ENCODE measurements around the gene TMC4.

TMC4 gene

DNA sequence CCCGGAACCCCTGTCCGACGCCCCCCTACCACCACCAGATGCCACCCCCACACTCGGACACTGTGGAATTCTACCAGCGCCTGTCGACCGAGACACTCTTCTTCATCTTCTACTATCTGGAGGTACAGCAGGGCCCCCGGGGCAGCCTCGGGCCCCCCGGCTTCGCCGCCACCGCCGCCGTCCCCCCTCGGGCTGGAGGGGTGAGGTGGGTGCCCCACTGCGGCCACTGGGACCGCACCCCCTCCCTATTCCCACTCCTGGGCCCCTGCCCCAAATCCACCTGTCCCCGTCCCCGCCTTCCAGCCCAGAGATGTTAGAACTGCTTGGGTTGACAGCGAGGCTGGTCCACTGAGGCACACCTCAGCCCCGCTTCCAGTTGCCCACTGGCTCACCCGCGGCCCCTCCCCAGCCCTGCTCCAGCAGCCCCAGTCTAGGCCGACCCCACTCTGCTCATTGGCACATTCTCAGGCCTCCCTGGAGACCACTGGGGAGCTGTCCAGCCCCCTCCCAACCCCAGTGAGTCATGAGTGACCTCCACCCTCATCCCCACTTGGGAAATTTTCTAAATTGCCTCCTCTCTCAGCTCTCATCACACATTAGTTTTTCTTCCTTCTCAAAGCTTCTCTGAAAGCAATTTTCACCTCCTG lies 20.0 kb downstream of the TMC4 start:
- DNase-seq: no peak

DNA sequence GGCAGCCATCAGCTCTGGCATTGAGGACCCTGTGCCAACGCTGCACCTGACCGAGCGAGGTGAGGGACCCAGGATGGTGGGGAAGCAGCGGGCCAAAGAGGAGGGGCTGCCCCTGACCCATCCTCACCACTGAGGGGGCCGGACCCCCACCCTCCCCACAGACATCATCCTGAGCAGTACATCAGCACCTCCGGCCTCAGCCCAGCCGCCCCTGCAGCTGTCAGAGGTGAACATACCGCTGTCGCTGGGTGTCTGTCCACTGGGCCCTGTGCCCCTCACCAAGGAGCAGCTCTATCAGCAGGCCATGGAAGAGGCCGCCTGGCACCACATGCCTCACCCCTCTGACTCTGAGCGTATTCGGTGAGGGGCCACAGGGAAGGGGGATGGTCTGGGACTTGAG lies 20.7 kb downstream of the TMC4 start:
- no peak for DNase-seq

DNA sequence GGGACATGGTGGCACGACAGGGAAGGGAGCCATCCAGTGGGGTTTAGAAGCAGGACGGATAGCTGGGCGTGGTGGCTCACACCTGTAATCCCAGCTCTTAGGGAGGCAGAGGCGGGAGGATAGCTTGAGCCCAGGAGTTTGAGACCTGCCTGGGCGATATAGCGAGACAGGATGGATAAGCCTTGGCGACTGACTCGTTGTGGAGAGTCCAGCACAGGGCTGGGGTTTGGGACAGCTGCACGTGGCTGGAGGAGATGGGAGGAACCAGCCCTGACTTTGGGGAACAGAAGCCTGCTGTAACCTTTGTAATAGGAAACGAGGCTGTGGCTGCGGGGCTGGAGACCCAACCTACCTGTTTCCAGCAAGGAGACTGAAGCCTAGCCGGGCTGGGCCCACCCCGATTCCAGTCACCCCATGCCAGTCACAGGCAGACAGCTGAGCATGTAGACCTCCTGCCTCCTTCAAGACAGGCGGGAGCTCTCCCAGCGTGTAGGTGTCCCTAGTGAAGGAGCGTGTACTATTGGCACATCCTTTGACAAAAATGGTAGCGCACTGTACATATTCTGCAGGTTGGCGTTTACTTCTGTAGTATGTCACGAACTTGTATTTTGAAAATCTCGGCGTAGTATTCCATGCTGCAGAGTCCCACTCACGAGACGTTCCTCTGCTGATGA lies 21.5 kb downstream of the TMC4 start:
- DNase-seq: no peak

DNA sequence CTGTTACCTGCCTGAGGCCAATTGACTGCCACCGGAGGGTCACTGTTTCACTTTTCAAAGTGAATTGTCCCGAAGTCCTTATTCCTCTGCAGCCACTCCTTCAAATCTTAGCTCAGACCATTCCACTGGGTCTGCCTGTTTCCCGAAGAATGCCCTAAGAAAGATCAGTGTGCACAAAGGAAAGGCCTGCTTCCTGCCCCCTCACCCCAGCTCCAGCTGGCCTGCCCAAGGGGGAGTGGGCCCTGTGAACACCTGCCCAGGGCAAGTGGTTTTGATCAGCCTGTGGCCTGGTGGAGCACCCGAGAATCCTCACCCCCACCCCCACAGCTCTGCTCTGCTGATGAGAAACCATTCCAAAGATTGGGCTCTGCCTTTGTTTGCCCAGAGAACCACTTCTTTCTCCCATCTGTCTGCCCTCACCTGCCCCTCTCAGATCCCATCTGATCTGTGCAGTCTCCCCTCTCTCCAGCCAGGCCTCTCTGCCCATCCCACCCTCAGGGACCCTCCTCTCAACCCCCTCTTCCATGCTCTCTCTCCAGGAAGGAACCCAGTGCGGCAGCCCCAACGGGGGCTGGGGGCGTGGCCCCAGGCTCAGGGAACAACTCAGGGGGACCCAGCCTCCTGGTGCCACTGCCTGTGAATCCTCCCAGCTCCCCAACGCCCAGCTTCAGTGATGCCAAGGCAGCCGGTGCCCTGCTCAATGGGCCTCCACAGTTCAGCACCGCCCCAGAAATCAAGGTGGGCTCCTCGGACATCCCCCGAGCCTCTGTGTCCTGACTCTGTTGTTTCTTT lies 23.7 kb downstream of the TMC4 start:
- no peak for DNase-seq

DNA sequence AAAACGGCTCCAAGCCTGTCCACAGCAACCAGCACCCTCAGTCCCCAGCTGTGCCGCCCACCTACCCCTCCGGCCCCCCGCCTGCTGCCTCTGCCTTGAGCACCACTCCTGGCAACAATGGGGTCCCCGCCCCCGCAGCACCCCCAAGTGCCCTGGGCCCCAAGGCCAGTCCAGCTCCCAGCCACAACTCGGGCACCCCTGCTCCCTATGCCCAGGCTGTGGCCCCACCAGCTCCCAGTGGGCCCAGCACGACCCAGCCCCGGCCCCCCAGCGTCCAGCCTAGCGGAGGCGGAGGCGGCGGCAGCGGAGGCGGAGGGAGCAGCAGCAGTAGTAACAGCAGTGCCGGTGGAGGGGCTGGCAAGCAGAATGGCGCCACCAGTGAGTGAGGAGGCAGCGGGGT lies 24.8 kb downstream of the TMC4 start:
- DNase-seq: no peak

DNA sequence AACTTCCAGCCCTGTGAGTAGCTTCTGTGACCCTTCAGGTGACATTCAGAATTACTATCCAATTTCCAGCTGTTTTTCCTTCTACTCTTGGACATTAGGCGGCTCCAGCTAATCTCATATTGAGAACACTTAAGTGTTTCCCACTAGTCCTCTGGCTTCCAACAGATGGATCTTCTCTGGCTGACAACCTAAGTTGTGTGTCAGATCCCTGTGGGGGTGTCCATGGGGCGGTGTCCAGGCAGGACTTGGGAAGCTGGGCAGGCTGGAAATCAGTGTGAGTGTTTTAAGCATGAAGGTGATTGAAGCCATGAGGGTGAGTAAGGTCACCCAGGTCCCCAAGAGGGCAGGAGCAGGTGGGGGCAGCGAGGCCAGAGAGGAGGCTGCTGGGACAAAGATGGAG lies 25.3 kb downstream of the TMC4 start:
- no peak for DNase-seq

DNA sequence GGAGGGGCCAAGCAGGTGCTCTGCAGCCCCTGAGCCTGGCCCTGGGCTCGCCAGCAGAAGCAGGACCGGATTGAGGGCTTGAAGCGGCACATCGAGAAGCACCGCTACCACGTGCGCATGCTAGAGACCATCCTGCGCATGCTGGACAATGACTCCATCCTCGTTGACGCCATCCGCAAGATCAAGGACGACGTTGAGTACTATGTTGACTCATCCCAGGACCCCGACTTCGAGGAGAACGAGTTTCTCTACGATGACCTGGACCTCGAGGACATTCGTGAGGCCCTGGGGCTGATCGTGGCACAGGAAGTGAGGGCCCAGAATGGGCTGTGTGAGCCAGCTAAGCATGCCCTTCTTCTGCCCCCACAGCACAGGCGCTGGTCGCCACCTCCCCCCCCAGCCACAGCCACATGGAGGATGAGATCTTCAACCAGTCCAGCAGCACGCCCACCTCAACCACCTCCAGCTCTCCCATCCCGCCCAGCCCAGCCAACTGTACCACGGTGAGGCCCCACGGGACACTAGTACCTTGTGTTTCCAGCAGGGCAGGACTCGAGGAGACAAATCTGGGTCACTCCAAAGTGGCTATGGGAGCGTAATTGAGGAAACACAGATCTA lies 27.3 kb downstream of the TMC4 start:
- DNase-seq: no peak

DNA sequence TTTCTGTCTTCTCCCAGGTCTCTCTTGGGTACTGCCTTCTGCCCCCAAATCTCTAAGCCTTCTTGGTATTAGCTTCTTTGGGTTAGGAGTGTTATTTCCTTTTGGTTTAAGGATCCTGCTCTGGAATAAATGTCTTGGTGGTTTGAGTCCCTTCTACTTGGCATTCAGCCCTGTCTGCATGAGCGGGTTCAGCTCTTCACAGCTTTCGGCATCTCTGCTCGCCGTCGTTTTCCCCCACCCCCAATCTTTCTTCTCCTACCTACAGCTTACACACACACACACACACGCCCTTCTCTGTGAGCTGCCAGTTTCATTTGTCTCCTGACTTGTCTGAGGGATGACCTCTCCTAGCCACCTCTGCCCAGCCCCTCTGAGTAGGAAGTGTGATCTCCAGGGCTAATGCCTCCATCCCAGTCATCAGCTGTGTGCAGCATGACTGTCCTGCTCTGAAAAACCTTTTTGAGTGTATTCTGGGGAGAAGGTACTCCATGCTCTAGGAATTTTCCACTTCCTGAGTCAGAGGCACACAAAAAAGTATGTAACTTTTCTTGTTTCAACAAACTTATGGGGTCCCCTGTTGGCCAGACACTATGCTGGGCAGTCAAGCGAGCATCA lies 30.7 kb downstream of the TMC4 start:
- DNase-seq: no peak

DNA sequence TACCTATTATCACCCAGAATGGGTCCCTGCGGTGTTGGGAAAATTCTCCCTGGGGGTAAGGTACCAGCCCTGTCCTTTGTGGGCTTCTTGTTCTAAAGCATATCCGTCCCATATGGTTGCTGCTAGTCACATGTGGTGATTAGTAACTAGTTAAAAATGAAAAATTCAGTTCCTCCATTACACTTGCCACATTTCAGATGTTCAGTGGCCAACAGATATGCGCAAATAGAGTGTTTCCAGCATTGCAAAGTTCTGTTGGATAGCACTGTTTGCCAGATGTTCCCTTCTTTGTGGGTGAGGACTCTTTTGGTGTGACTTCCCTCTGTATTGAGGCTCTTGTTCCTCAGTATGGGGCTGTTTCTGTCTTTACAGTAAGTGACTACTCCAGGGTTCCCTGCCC lies 31.6 kb downstream of the TMC4 start:
- DNase-seq: no peak

DNA sequence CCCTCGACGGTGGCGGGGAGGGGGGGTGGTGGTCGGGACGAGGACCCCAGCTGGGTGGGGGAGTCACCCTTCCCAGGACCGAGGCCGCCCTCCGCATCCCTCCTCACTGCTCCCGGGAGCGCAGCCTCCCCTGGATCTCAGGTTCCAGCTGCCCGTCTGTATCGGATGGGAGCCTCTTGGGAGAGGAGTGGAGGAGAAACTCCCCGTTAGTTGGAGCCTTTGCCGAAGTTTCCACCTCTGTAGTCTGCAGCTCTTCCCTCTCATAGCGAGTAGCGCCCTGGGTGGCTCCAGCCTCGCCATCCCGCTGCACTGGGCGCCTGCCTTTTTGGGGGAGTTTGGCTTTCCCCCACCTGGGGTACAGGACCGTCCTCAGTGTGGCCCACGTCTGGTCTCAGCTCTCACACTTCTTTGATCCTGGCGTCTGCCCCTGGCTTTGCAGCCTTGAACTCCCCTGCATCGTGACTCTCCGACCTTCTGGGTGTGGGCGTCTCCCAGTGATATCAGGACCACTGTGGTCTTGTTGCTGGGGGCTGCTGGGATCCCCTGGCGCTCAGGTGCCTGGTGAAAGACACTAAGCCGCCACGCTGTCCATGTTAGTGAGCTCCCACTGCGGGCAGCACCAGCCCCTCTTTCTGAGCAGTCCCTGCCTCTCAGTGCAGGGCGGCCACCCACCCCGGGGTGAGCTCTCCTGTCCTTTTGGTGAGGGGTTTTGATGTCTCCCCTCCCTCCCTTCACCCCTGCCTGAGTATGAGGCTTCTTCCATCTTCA lies 34.3 kb downstream of the TMC4 start:
- DNase-seq: no peak

DNA sequence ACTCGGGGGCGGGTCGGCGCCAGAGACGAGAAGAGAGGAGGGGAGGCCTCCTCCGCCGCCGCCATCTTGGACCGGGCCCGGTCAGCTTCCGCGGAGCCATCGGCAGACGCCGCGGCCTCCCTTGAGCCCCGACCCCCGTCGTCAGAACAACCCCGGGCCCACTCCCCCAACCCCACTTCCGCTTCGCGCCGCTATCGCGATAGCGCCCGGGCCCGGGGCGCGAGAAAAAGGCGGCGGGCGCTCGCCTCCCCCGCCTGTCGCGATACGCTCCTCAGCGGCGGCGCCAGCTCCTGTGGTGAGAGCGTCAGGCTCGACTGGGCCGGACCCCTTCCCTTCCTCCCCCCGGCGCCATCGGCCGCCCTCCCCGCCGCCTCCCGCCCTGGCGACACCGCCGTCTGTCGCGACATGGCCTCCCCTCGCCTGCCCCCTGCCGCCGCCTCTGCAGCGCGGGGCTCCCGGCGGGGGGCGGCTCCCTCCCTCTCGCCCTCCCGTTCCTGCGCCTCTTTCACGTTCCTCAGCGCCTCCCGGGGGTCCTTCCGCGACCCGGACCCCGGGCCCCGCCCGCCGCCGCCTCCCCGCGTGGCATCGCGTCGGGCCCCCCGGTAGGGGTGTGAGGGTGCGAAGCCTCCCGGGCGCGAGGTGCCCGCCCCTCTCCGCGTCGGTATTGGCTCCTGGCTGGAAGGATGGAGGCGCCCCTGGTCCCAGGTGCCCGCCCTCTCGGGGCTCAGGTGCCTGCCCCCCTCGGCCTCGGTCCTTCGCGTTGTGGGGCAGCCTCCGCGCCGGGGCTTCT lies 35.1 kb downstream of the TMC4 start, which contains the start of gene CNOT3:
Gene CNOT3 (plus strand): TSS at position 64 of the 790 bp plus-strand sequence. CDS start 5,217 bp downstream, outside the sequence.
- DNase-seq: no peak

DNA sequence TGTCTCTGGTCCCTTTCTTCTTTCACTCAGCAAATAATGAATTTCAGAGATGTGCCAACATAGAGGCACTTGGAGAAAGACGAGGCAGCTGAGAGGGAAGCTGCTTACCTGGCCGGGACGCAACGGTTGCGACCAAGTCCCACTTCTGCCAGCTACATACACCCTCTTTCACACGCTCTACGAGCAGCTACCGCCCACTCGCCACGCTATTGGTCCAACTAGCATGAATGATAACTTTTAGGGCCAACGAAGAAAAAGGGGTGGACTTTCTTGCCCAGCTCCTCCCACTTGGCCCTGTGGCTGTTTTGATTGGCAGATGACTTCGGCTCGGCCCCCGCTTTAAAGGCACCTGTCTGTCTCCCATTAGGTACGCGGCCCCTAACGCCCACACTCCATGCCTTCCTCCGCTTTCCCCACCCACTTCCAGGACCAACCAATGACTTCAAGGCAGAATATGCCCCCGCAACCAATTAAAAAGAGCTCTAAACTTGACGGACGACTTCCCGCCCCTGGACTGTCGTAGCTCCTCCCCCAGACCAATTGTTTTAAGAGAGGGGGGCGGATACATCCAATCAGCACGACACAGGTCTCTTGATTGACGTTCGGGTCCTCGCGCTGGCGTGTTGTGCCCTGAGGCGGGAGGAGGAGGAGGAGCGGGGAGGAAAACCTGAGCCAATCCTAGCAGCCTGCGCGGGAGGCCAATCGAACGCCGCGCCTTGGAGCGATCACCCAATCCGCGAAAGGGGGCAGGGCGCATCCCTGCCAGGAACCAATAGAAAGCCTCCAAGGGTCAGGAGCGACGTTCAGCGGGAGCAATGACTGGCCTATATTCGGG lies 35.9 kb downstream of the TMC4 start:
- peak; percentile 100 for DNase-seq

DNA sequence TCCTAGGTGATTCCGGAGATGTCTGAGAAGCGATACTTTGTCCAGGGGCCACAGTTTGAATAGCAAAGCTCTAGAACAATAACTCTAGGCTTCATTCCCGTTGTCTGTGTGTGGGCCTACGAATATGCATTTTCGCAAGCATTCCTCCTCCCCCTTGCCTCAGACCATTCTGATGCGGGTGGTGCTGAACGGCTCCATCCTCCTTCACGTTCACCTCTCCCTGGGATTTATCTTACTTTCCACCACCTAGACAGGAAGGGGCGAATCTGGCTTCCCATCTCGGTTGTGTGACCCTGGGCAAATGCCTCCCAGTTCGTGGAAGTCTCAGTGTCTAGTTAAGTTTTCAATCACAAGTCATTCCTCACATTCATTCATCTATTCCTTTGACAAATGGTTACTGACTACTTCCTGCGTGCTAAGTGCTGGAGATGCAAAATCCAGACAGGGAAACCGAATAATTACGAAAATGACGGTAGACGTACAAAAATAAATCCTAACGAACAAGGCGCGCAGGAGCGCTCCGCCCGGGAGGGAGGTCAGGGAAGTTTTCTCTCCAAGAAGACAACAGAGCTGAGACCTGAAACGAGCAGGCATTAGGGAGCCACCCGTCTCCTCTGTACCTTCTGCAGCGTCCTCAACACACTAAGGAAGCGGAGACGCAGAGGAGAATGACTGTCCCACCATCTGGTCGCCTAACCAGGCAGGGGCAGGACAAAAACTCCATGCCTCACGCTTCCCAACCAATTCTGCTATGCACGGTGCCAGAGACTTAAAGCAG lies 36.7 kb downstream of the TMC4 start:
- DNase-seq: no peak

DNA sequence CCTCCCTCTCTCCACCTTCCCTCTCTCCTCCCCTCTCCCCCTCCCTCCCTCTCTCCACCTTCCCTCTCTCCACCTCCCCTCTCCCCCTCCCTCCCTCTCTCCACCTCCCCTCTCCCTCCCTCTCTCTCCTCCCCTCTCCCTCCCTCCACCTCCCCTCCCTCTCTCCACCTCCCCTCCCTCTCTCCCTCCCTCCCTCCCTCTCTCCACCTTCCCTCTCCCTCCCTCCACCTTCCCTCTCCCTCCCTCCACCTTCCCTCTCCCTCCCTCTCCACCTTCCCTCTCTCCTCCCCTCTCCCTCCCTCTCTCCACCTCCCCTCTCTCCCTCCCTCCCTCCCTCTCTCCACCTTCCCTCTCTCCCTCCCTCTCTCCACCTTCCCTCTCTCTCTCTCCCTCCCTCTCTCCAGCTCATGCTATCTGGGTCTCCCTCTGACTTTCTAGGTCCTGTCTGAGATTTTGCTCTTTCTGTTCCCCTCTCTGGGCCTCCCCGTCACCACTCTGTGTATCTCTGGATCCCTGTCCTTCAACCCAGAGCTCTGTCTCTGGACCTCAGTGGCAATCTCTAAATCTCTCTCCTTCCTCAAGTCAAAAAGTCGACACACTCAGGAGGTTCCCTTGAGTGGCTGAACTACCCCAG lies 38.9 kb downstream of the TMC4 start:
- DNase-seq: no peak

DNA sequence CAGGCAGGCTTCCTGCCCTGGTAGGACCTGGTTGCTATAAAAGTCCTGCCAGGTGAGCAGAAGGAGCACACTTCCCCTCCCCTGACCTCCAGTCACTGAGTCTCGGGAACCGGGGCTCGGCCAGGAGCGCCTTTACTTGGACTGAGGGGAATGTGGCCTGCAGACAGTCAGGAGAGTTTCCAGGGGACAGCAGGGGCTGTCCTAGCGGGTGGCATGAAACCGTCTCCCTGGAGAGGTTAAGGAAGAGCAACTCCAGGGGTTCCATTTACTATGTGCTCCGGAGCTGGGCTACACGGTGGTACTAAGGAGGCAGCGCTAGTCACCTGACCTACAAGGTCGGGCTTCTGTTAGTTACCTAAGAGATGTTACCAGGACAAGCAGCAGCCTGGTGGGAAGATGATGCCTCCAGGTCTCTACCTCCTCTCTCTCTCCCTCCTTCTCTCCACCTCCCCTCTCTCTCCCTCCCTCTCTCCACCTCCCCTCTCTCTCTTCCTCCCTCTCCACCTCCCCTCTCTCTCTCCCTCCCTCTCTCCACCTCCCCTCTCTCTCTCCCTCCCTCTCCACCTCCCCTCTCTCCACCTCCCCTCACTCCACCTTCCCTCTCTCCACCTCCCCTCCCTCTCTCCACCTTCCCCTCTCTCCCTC lies 39.5 kb downstream of the TMC4 start:
- DNase-seq: no peak

DNA sequence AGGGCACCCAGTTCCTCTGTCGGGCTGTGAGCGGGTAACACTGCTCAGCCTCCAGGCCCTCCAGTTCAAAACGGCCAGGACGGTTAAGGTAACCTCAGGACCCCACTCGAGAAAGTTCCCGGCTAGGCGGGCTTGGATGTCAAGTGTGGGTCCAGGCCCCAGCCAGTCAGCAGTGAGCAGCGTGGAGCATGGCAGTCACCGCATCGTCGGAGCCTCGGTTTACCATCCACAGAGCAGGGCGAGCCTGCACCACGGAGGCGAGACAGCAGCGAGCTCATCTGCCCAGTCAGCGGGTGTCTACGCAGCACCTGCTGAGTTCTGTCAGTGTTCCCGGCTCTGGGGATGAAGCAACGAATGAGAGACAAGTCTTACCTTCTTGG lies 43.4 kb downstream of the TMC4 start:
- DNase-seq: no peak

DNA sequence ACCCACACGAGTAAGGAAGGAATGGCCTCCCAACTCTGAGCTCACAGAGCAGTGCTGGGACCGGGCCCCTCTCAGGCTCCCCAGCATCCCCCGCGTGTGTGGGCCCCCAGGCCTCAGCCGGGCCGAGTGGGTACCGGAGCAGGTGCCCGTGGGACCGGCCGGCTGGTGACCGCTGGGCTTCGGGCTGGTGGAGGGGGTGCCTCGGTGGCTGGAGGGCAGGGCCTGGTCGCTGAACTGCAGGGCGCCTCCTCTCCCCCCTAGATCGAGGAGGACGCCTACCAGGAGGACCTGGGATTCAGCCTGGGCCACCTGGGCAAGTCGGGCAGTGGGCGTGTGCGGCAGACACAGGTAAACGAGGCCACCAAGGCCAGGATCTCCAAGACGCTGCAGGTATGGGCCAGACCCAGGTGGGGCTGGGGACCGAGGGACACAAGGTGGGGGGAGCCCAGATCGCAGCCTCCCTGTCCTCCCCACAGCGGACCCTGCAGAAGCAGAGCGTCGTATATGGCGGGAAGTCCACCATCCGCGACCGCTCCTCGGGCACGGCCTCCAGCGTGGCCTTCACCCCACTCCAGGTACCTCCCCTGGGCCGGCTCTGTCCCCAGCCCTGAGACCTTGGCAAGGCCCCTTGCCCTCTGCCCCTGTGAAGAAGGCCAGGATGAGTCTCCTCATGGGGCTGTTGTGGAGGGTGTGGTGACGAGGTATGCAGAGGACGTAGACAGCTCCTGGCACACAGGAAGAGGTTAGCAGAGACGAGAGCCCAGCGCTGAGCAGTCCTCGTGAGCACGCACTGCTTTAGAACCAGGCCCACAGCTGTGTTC lies 44.0 kb downstream of the TMC4 start:
- DNase-seq: no peak

DNA sequence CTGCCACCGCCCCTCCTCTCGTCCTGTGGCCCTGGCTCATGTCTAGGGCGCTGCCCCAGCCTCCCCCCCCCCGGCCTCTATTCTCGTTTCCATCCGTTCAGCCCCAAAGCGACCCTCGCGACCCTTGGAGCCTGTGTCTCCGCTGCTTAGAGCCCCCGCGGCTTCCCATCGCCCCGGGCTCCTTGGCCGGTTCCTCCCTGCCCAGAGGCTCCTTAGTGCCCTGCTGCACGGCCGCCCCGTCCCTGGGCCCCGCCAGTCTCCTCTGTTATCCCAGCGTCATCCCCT lies 44.6 kb downstream of the TMC4 start:
- DNase-seq: no peak

All from DMS 273 treated with DMSO at 0.1 percent for 48 hours (cell line).